ENCODE data around the gene ZNF804A.

The ZNF804A gene

GRCh38 chr2:184683911-184684310, 85.6 kb downstream of the ZNF804A start:
- intact Hi-C loops (cut with DNase I; ENCODE audit: low total_unique reads) = no loop called here
- H3K27me3 ChIP-seq = no peaks in the 10 kb centered on the region
- H3K4me1 ChIP-seq = no peaks in the 10 kb centered on the region
- DNase-seq = no peak
- no peak overlapping the region for H3K4me3 ChIP-seq
- H3K27ac ChIP-seq = no peak overlapping the region
- no peaks in the 10 kb centered on the region for H3K36me3 ChIP-seq
- TF ChIP-seq CTCF (IDR thresholded peaks at IDR 0.05) = no peak
- H3K9me3 ChIP-seq = no peaks in the 10 kb centered on the region

GRCh38 chr2:184685999-184686841, 87.9 kb downstream of the ZNF804A start:
- no peaks in the 10 kb centered on the region for H3K4me1 ChIP-seq
- TF ChIP-seq CTCF (IDR thresholded peaks at IDR 0.05) = no peak
- DNase-seq = no peak
- H3K36me3 ChIP-seq = no peaks in the 10 kb centered on the region
- no peak overlapping the region for H3K4me3 ChIP-seq
- no peaks in the 10 kb centered on the region for H3K9me3 ChIP-seq
- H3K27me3 ChIP-seq = no peaks in the 10 kb centered on the region
- intact Hi-C loops (cut with DNase I; ENCODE audit: low total_unique reads) = no loop called here
- H3K27ac ChIP-seq = no peak overlapping the region

GRCh38 chr2:184689638-184690037, 91.3 kb downstream of the ZNF804A start:
- Histone ChIP-seq H3K36me3 (no peaks in the 10 kb centered on the region), H3K9me3 (no peaks in the 10 kb centered on the region), H3K27me3 (no peaks in the 10 kb centered on the region), H3K4me3 (no peak overlapping the region), H3K4me1 (no peaks in the 10 kb centered on the region), H3K27ac (no peak overlapping the region)
- intact Hi-C loops (cut with DNase I; ENCODE audit: low total_unique reads) = no loop called here
- DNase-seq = no peak
- no peak for TF ChIP-seq CTCF (IDR thresholded peaks at IDR 0.05)

- DNase-seq = no peak
- Histone ChIP-seq H3K27ac (no peak overlapping the region), H3K36me3 (no peaks in the 10 kb centered on the region), H3K9me3 (no peaks in the 10 kb centered on the region), H3K4me3 (no peak overlapping the region), H3K27me3 (no peaks in the 10 kb centered on the region), H3K4me1 (no peaks in the 10 kb centered on the region)
- TF ChIP-seq CTCF (IDR thresholded peaks at IDR 0.05) = no peak
- intact Hi-C loops (cut with DNase I; ENCODE audit: low total_unique reads) = no loop called here
Measured at GRCh38 chr2:184692141-184692734, 93.9 kb downstream of the ZNF804A start.

GRCh38 chr2:184696644-184697043, 98.3 kb downstream of the ZNF804A start:
- DNase-seq = no peak
- intact Hi-C loops (cut with DNase I; ENCODE audit: low total_unique reads) = no loop called here
- H3K27ac ChIP-seq = no peak overlapping the region
- no peaks in the 10 kb centered on the region for H3K36me3 ChIP-seq
- H3K4me3 ChIP-seq = no peak overlapping the region
- H3K27me3 ChIP-seq = no peaks in the 10 kb centered on the region
- H3K4me1 ChIP-seq = no peaks in the 10 kb centered on the region
- TF ChIP-seq CTCF (IDR thresholded peaks at IDR 0.05) = no peak
- no peaks in the 10 kb centered on the region for H3K9me3 ChIP-seq

Measured in tibial artery (tissue), 4 donors.